SH-SY5Y (cell line): Measurements from ENCODE around the gene RASA4B.

ENCODE experiments used
- GATA2 ChIP-seq: IDR thresholded peaks from 2 replicates; pipeline ENCODE4 v1.6.1; 2011; ENCODE audit warnings: mild to moderate bottlenecking, low read depth, low read length
- GATA3 ChIP-seq: IDR thresholded peaks from 2 replicates; pipeline ENCODE4 v1.6.1; 2011; ENCODE audit warnings: low read depth, mild to moderate bottlenecking, low read length, moderate library complexity

RASA4B gene

DNA sequence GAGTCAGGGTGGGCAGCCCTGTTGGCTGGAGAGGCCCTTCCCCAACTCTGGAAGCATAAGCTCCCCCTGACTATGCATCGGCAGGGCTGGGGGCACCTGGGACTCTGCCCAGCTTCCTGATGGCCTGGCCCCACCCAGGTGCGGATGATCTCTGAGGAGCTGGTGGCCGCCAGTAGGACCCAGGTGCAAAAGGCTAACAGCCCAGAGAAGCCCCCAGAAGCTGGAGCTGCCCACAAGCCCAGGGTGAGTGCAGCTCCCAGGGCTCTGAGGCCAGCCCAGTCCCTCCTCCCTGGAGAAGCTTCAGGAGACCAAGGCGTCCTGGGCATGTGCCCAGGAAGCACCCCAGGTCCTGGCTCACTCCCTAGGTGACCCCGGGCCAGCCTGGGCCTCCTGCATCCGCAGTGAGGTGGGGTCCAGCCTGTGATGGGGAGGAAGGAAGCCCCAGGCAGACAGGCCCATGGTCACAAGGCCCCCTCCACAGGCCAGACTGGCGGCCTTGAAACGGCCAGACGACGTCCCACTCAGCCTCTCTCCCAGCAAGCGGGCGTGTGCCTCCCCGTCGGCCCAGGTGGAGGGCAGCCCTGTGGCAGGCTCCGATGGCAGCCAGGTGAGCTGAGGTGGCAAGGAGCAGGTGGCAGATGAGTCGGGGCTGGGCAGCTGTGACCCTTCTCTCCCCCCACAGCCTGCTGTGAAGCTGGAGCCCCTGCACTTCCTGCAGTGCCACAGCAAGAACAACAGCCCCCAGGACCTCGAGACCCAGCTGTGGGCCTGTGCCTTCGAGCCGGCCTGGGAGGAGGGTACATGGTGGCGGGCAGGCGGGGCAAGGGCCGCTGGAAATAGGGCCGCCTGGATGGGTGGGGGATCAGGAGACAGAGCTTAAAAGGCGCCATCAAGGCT lies 49.7 kb downstream of the RASA4B start:
- TF ChIP-seq GATA3: no peak
- TF ChIP-seq GATA2: no peak

DNA sequence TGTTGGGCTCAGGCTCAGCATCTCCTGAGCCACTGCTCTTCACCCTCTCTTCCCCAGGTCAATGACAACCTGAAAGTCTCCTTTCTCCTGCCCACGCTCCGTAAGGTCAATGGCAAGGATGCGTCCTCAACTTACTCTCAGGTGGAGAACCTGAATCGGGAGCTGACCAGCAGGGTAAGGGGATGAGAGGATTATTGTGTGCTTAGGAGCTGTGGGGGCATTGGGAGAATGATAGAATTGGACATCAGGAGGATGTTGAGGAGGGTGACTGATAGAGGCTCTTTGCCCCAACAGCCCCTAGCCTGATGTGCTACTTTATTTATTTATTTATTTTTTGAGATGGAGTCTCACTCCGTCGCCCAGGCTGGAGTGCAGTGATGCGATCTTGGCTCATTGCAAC lies 51.5 kb downstream of the RASA4B start:
- TF ChIP-seq GATA2 (no peak), GATA3 (no peak)

DNA sequence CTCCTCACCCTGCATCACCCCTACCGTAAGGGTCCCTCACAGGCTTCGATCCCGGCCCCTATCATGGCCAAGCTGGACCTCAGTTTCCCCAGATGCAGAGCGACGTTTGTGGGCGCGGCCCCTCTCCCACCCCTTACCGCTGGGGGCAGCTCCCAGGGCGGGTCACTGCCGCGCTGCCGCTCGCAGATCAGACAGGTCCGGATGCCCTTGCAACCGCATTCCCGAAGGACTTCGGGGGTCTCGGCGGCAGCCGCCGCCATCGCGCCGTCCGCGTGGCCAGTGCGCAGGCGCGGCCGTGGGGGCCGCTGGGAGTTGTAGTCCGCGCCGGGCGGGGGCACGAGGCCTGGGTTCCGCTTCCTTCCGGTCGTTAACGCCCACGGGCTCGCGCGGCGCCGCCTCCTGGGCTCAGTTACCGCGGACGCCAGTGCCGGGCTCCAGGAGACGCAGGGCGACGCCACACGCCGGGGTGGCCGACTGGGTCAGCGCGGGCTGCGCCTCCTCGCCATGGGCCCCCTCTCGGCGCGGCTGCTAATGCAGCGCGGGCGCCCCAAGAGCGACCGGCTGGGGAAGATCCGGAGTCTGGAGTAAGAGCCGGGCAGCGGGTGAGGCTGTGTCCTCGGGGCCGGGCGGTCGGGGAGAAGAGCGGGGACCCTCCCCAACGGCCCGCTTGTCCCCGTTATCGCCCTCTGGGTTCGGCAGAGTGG lies 52.8 kb downstream of the RASA4B start, which contains the start of the genes ALKBH4 and LRWD1:
Gene ALKBH4 (minus strand): TSS at position 287 of the 704 bp plus-strand sequence. CDS start 27 bp downstream, at position 260.
Gene LRWD1 (plus strand): TSS at position 408 of the 704 bp plus-strand sequence. CDS start 97 bp downstream, at position 505.
- no peak for TF ChIP-seq GATA3
- 0 out of 2 replicates have a peak, but pooled peaks have one; percentile 19 for TF ChIP-seq GATA2

DNA sequence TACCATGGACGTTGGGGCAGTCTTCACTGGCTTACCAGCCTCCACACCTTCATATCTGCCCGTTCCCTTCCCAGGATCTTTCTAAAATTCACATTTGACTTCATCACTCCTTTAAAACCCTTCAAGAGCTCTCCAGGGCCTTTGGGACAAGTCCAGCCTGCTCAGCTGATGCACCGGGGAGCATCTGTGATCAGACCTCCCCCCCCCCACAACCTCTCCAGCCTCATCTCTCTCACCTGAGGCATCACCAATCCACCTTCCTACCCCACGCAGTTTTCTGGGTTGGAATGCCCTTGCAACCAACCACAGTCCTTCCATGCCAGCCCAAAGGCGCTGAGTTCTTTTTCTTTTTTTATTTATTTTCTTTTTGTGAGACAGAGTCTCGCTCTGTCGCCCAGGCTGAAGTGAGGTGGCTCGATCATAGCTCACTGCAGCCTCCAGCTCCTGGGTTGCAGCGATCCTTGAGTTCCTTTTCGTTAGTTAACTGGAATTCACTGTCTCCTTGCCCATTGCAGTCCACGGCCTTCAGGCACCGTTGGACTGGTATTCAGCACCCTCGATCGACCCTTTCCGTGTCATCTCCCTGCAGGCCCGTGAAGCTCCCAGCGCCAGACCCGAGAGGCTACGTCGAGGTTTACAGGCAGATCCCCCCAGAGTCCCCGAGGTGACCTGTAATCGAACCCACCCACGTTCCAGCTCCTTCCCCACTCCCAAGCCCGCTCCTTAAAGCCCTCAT lies 53.6 kb downstream of the RASA4B start:
- TF ChIP-seq GATA3 (no peak), GATA2 (no peak)

DNA sequence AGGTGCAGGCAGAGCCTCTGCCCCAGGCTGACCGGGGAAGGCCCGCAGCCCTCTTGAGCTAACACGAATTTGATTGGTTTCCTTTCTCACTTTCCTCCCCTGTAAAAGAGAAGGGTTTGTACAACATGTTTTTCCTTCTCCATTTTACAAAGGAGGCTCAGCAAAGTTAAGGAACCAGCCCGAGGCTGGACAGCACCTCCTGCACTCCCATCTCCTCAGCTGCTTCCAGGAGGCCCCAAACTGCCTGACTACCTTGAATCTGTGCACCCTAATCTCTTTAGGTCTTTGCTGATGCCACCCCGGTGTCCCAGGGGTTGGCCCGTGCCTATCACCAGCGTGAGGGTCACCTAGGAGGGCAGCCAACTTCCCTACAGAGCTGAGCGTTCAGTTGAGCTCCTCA lies 57.1 kb downstream of the RASA4B start:
- no peak for TF ChIP-seq GATA3
- no peak for TF ChIP-seq GATA2

DNA sequence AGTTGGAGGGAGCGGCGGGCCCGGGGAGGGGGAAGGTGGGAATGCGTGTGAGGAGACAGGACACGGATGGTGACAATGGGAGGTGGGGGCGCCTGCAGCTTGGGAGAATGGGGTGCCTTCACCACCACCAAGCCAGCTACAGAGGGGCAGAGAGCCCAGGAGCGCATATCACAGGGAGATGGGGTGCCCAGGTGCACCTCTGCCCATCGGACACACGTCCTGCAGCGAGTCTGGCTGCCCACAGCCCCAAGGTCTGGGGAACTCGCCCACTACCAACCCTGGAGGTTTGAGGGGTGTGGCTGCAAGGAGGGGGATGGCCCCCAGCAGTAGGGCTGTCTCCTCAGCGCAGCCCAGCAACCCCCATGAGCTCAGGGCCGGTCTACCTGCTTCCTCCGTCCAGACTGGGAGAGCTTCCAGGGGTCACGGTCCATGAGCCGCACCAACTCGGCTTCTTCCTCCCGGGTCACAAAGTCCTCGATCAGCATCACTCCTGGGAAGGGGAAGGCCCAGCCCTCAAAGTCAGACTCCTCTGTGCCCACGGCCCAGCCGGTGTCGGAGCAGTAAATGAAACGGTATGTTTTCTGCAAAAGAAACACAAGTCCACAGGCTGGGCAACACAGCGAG lies 58.2 kb downstream of the RASA4B start:
- TF ChIP-seq GATA3: no peak
- no peak for TF ChIP-seq GATA2

DNA sequence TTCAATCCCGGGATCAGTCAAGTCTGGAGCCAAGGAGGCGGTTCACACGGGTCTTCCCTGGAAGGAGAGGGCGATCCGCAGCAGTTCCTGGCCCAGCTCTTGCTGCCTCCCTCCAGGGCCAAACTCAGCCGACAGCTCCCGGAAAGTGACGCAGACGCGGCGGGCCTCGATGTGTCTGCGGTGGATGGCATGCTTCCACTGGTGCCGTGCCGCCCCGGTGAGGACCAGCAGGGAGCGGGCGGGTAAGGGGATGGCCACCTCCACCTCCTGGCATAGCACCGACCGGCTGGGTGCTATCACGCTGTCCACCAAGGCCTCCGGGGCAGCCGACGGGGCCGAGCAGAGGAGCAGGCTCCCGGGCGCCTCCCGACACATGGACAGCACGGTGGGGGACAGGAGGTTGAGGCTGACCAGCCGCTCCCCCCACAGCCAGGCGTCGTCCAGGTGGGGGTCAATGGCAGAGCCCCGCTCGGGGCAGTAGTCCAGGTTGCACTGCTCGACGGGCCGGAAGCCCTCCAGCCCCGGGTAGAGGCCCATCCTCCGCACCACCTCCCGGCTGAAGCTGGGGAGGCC lies 60.1 kb downstream of the RASA4B start:
- TF ChIP-seq GATA3: no peak
- no peak for TF ChIP-seq GATA2

DNA sequence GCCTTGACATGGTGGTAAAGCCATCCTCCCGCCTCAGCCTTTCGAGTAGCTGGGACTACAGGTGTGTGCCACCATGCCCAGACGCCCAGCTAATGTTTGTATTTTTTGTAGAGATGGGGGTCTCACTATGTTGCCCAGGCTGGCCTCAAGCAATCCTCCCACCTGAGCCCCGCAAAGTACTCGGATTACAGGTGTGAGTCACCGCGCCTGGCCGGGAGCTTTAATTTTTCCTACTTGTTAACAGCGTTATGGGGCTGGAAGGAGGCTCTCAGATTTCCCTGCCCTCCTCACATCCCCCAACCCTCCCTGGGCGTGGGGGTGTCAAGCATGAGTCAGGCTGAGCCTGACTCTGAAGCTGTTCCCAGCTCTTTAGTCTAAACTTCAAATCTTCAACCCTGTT lies 61.2 kb downstream of the RASA4B start:
- no peak for TF ChIP-seq GATA2
- no peak for TF ChIP-seq GATA3

DNA sequence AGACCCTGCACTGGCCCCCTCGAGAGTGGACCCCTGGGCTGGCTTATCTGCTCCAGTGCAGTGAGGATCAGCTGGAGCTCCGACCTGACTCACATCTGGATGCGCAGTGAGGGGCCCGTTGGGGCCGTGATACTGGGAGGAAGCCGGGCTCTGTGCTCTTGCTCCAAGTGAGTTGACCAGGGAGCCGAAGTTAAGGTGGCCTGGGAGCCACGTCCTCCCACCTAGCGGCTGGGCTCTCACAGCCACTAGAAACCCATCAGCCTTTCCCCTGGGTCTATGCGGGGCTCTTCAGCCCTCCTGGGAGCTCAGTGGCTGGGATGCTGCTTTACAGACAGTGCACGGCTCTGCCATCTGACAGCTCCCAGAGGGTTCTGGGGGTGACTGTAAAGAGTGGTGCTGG lies 62.0 kb downstream of the RASA4B start:
- TF ChIP-seq GATA2: no peak
- no peak for TF ChIP-seq GATA3

DNA sequence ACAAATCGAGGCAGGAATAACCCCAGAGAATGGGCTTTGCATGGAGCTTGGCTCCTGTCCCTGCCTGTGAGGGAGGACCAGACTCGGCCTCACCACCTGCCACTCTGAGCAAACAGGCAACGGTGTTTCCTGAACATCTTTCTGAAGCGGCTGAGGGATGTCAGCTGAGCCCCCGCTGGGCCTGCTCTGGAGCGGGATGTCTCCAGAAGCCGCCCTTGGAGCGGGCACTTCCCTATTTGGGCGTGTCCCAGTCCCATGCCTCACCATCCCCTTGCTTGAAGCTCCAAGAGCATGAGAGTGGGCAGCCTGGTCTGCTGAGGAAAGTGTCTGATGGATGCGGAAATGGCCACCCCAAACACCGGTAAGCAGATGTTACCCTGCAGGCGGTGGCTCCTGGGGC lies 63.1 kb downstream of the RASA4B start:
- TF ChIP-seq GATA3: no peak

DNA sequence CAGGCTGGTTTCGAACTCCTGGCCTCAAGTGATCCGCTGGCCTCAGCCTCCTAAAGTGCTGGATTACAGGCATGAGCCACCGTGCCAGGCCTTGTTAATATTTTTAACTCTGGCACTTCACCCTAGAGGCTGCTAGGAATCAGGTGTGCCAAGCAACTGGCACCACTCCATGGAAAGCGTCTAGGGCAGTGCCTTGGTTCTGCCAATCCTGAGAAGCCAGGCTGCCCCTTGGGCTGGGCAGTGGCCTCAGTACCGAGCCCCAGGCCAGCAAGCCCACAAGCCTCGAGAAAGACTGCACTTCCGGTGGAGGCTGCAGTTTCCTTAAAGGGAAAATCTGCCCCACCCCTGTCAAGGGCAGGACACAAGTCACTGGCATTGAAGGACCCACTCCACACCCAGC lies 64.3 kb downstream of the RASA4B start:
- TF ChIP-seq GATA2 (no peak), GATA3 (no peak)

DNA sequence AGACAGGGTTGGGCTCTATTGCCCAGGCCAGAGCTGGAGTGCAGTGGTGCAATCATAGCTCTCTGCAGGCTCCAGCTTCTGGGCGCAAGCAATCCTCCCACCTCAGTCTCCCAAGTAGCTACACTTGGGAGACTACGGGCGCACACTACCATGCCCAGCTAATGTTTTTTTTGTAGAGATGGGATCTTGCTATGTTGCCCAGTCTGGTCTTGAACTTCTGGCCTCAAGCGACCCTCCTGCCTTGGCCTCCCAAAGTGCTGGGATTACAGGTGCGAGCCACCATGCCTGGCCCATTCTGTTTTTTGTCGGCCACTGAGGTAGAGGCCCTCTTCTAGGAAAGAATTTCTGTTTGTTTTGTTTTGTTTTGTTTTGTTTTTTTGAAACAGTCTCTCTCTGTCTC lies 65.1 kb downstream of the RASA4B start:
- TF ChIP-seq GATA2 (no peak), GATA3 (no peak)

DNA sequence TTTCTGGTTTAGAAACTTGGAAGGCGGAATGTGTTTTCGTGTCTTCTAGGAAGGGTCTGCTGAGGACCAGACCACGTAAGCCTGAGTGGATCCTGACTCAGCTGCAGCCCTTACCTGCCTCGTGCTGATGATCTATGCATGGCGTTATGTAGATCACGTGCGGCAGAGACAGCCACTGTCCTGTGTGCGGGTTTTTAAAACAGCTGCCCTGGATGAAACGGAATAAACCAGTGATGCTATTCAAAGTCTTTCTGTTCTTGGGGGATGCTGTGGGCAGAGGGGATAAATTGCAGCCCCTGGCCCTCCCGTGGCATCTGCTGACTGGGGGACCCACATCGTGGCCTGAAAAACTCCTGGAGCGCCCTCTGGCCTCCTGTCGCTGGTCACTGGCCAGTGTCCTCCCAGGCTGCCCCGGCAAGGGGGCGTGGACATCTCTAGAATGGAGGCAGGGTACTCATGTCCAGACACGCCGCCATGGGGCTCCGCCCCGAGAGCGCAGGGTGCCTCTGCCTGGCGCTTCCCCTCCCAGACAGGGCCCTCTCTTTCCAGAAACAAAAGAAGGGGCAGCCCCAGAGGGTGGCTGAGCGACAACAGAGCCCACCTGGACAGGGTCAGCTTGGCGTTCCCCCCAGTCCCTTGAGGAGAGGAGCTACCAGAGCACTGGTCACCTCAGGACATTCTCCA lies 66.1 kb downstream of the RASA4B start:
- TF ChIP-seq GATA3 (no peak), GATA2 (no peak)

DNA sequence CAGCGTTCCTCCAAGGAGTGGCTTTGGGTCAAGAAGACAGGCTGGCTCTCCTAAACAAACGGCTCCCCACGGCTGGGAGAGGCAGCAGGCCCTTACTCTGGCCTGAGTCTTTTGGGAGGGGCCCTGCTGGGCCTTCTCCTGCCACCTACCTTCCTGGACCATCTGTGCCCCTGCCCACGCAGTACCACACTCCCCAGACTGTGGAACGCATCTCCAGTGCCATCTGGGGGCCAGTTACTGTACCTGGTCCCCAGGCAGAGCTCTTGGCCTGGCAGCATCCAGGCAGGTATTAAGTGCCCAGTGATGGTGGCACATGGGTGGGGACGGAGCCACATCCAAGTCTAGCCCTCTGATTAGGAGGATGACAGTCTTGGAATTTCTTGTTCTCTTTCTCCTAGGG lies 67.3 kb downstream of the RASA4B start:
- no peak for TF ChIP-seq GATA3
- no peak for TF ChIP-seq GATA2
